Right renal pelvis (tissue), 4 donors: ENCODE data around the gene ARHGAP18. TPM values are rescaled to one million over a fixed set of nuclear protein-coding genes. Genes with fewer than 3 reads are reported as not detected.

Experiments used
- DNase-seq, 4 donors: peaks; one replicate each; pipeline ENCODE4 v3.0.0-alpha.2; 2013; ENCODE audit warnings: low read depth in 4 of 4, low spot score in 3 of 4, missing footprints in 1 of 4
- polyA plus RNA-seq, 4 donors: library from polyadenylated mRNA; unstranded; fragments of 120-200 nt; gene quantifications; one replicate each; pipeline ENCODE4 v1.2.1, GENCODE V29; 2013; ENCODE audit not compliant: insufficient read length in 4 of 4

The ARHGAP18 gene
- polyA plus RNA-seq, 4 donors, result 32.6 to 43.8 (median 36.9) TPM

- no peak for DNase-seq
Measured at GRCh38 chr6:129546702-129547101, 163.3 kb downstream of the ARHGAP18 start.

GRCh38 chr6:129544892-129545612 is 164.9 kb downstream of the ARHGAP18 start:
- no peak for DNase-seq

- no peak for DNase-seq
Measured at GRCh38 chr6:129543981-129544380, 166.0 kb downstream of the ARHGAP18 start.

GRCh38 chr6:129542705-129543104 is 167.3 kb downstream of the ARHGAP18 start:
- DNase-seq, result no peak

- DNase-seq, result no peak
Measured at GRCh38 chr6:129539032-129539431, 170.9 kb downstream of the ARHGAP18 start.

GRCh38 chr6:129536271-129536670 is 173.7 kb downstream of the ARHGAP18 start:
- no peak for DNase-seq

- no peak for DNase-seq
Measured at GRCh38 chr6:129534926-129535325, 175.1 kb downstream of the ARHGAP18 start.

Other genes starting within 250 kb of the ARHGAP18 start
- not detected for gene TMEM244, start 151.1 kb upstream of the ARHGAP18 start, polyA plus RNA-seq